Measurements from ENCODE around the gene ADM. TPM values are rescaled to one million over a fixed set of nuclear protein-coding genes. Genes with fewer than 3 reads are reported as not detected.

ADM gene
- total and polyA plus RNA-seq, 2 donors (not counting 3 experiments of a cell fraction or from before 2014, with no cell fraction given) = 45.3 to 55.5 TPM

DNA sequence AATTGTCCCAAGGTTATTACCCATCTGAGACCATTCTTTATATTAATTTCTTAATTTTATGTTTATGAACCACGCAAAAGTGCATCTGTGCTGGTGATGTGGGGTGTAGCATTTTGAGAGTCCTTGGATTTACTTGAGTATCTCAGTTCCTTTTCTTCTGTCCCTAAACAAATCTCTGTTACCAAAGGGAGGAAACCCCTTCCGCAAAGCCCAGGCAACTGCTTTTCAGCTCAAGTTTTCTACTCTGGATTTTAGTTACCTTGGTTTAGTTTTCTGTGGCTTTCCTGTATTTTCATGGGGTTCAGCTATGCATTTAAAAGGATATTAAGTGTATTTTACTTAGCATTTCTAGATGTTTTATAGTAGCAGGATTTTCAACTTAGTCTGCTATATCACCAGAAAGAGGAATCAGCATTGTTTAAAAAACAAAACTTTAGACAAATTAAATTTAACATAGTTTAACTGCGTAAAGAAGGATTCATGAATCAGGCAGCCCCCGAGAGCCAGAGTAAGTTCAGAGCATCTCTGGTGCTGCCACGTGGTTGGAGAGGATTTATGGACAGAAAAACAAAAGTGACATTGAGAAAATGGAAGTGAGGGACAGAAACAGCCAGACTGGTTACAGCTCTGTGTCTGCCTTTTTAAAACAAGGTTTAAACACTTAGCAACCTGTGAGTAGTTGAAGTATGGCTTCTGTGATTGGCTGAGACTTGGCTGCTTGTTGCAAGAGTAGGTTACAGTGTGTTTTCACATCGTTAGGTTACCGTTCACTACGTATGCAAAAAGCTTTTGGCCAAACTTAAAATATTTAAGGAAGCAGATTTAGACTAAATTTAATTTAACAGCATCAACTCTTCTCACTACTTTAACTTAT, 9.6 kb downstream of the ADM start:
- ChIA-PET CTCF (interaction anchor here (0.6 to 3.3 kb wide), 9 partner anchors 9 to 458 kb away, joined by 3 to 19 read pairs (median 4); no protein-coding TSS in a partner anchor), POLR2A (interaction anchor here (1.7 kb wide), 1 partner anchor 9 kb away, joined by 7 read pairs; the partner anchor contains the start of gene ADM)
- intact Hi-C loops (cut with micrococcal nuclease) = no loop called here
- Histone ChIP-seq H3K27me3 (ENCODE audit: control insufficient read depth in 2 of 2, insufficient read depth in 2 of 2, low read length in 2 of 2) (no peaks in the 10 kb centered on the region), H3K4me3 (replicated peaks in 1 of 3; ENCODE audit: insufficient read depth in 1 of 3, low read depth in 1 of 3, low read length in 3 of 3) (no peak overlapping the region), H2AFZ (ENCODE audit: low read depth, low read length) (no peak overlapping the region), H3K9me1 (replicated peaks; ENCODE audit: control insufficient read depth, extremely low read depth, insufficient read depth, low read length) (no peaks in the 10 kb centered on the region), H3K4me2 (ENCODE audit: insufficient read depth, low read length) (no peak overlapping the region), H3K9ac (replicated peaks; ENCODE audit: extremely low read depth, insufficient read depth, low read length) (no peak overlapping the region), H4K20me1 (replicated peaks; ENCODE audit: control insufficient read depth, extremely low read depth, insufficient read depth, low read length) (no peaks in the 10 kb centered on the region), H3K4me1 (ENCODE audit: control insufficient read depth, extremely low read depth, insufficient read depth, low read length) (peaks cover 6% of the 10 kb centered on the region), H3K27ac (ENCODE audit: insufficient read depth, low read depth, low read length) (no peak overlapping the region), H3K36me3 (ENCODE audit: control insufficient read depth in 2 of 2, extremely low read depth in 1 of 2, insufficient read depth in 2 of 2, low read length in 2 of 2) (no peaks in the 10 kb centered on the region), H3K9me3 (replicated peaks; ENCODE audit: control insufficient read depth, insufficient read depth, low read length) (no peaks in the 10 kb centered on the region), H3K79me2 (ENCODE audit: control insufficient read depth, insufficient read depth, low read length) (no peaks in the 10 kb centered on the region)
- DNase-seq (ENCODE audit: low read depth, low spot score) (peak; percentile 46), FAIRE-seq (peak; percentile 21)
- dilution Hi-C loops (cut with MboI; ENCODE audit: extremely low pct_ligation_motif_present, low sequenced_read_pairs) = no loop called here
- no TSS peak for BruUV-seq (replicated peaks)
- TF ChIP-seq JUN (IDR thresholded peaks at IDR 0.05; ENCODE audit: borderline replicate concordance, insufficient read depth, insufficient read length, low read depth) = no peak
- no peak for TF ChIP-seq POLR2AphosphoS5 (IDR thresholded peaks at IDR 0.05; ENCODE audit: insufficient read depth, low read depth, low read length)
- no peak for TF ChIP-seq EZH2 (IDR thresholded peaks at IDR 0.05; ENCODE audit: borderline replicate concordance, low read depth, low read length, severe bottlenecking)
- TF ChIP-seq, protein P1, sequence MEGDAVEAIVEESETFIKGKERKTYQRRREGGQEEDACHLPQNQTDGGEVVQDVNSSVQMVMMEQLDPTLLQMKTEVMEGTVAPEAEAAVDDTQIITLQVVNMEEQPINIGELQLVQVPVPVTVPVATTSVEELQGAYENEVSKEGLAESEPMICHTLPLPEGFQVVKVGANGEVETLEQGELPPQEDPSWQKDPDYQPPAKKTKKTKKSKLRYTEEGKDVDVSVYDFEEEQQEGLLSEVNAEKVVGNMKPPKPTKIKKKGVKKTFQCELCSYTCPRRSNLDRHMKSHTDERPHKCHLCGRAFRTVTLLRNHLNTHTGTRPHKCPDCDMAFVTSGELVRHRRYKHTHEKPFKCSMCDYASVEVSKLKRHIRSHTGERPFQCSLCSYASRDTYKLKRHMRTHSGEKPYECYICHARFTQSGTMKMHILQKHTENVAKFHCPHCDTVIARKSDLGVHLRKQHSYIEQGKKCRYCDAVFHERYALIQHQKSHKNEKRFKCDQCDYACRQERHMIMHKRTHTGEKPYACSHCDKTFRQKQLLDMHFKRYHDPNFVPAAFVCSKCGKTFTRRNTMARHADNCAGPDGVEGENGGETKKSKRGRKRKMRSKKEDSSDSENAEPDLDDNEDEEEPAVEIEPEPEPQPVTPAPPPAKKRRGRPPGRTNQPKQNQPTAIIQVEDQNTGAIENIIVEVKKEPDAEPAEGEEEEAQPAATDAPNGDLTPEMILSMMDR (IDR thresholded peaks at IDR 0.05; ENCODE audit: extremely low read depth in 1 of 2, insufficient read depth in 1 of 2, low read depth in 1 of 2, low read length in 2 of 2) = no peak
- no peak for TF ChIP-seq MYC (IDR thresholded peaks at IDR 0.05; ENCODE audit: low read depth, low read length)
- no peak for TF ChIP-seq FOS (IDR thresholded peaks at IDR 0.05; ENCODE audit: borderline replicate concordance, insufficient read depth, low read length)
- no peak for TF ChIP-seq POLR2A (IDR thresholded peaks at IDR 0.05; ENCODE audit: low read depth, low read length)
- TF ChIP-seq GATA2 (IDR thresholded peaks at IDR 0.05; ENCODE audit: insufficient read depth, insufficient read length, low read depth, low read length) = no peak
- no peak for TF ChIP-seq MAX (IDR thresholded peaks at IDR 0.05; ENCODE audit: insufficient read depth, insufficient read length)

All from endothelial cell of umbilical vein (primary cell).